Stimulated activated CD8-positive, alpha-beta memory T cell treated with anti-CD3 and anti-CD28 coated beads, Interleukin-4, amount 100 ng/mL, for 4 hours (primary cell): ENCODE data around the gene NSUN2.
"Not testable (repeated sequence)": the region's sequence is repeated elsewhere in the genome, so short reads cannot be mapped to it uniquely, and the experiment has no call there.

Experiments used
- DNase-seq, 2 donors: peaks; one replicate each; pipeline ENCODE4 v3.0.0-alpha.2; 2020; ENCODE audit warnings: low read depth in 2 of 2, low spot score in 1 of 2

Gene NSUN2

DNA sequence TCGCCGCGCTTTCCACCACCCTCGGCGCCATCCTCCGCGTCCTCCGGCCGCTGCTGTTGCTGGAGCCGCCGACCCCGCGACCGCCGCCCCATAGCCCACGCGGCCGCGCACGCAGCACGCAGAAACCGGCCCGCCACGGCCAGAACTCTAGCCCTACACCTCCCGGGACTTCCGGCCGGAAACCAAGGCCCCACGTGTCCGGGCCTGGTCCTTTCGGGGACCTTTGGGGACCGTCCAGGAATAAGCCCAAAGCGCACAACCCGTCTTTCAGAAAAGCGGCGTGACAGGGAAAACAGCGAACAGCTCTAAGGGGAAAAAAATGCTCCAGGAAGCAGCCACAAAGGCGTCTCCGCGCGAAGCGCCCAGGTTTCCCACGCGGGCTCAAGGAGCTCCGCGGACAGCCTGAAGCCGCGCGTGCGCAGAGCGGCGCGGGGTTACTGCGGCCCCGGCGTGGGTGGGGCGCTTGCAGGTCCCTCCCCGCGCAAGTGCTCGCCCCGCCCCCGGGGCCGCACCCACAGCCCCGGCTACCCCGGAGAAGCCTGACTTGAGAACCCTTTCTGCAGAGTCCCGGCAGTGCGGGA lies at the start of gene NSUN2, which contains the start of gene SRD5A1:
Gene NSUN2, minus strand, starts transcription at position 157 of the 581 bp plus-strand sequence. Its CDS starts 65 bp downstream, at position 92.
Gene SRD5A1, plus strand, starts transcription at position 553 of the 581 bp plus-strand sequence. CDS start 137 bp downstream, outside the sequence.
- peak; percentile 79 to 85 for DNase-seq

GRCh38 chr5:6682239-6682638 lies 49.4 kb upstream of the NSUN2 start:
- no peak for DNase-seq

- no peak for DNase-seq
These were observed 48.8 kb upstream of the NSUN2 start for GRCh38 chr5:6681682-6682081.

GRCh38 chr5:6680922-6681321 lies 48.1 kb upstream of the NSUN2 start:
- DNase-seq = no peak

DNA sequence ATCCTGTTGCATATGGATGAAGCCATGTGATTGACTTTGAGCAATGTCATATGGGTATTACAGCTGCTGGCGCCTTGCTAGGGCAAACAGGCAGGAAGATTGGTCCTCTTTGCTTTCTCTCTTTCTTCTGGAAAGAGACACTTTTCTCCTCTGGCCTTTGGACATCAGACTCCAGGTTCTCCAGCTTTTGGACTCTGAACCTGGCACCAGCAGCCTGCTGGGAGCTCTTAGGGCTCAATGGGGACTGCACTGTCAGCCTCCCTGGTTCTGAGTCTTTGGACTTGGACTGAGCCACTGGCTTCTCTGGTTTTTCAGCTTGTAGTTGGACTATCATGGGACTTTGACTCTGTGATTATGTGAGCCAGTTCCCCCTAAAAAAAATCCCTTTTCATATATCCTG lies 45.5 kb upstream of the NSUN2 start:
- DNase-seq = no peak

GRCh38 chr5:6676702-6677101 lies 43.9 kb upstream of the NSUN2 start:
- DNase-seq = no peak

GRCh38 chr5:6675784-6676491 lies 43.1 kb upstream of the NSUN2 start:
- DNase-seq = no peak

GRCh38 chr5:6674886-6675285 lies 42.0 kb upstream of the NSUN2 start:
- no peak for DNase-seq

DNA sequence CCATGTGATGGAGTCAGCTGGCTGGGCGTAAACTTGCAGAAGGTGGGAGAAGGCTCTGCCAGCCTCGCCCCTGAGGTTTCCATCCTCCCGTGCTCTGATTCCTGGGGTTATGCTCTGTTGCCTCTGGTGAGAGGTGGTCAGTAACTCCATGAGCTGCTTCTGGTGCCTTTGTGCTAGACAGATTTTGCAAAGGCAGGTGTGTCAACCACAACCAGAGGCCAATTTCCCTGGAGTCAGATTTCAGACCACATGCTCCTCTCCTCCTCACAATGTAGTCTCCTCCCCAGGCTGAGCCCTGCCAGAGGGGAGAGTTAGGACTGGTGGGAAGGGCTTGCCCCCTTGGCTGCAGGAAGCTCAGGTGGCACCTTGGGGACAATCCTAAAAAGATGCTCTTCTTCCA lies 41.6 kb upstream of the NSUN2 start:
- no peak for DNase-seq

DNA sequence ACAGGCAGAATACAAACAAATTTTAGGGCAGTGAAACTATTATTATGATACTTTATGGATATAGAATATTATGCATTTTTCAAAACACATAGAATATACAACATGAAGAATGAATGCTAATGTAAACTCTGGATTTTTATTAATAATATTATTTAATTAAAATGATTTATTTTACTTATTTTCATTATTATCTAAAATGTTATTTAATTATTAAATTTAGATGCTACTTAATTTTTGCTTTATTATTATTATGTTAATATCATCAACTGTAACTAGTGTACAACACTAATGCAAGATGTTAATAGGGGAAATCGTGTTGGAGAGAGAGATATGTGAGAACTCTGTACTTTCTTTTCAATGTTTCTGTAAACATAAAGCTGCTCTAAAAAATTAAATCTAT lies 41.1 kb upstream of the NSUN2 start:
- DNase-seq = no peak

DNA sequence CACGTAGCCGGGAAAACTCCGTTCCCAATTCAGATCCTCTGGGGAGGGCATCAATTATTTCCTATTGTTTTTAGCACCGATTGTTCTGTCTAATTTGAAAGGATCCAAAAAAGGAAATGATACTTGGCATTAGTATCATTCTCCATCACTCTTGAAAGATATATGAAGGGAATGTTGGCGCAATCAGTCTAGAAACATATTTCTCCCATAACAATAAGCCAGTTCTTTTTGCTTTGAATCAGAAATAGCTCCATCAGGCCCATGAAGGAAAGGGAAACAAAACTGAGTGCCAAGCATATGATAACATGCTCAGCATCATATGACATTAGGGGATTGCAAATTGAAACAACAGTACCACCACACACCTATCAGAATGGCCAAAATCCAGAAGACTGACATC lies 40.2 kb upstream of the NSUN2 start:
- DNase-seq = no peak

- not testable (repeated sequence) for DNase-seq
These were observed 35.9 kb upstream of the NSUN2 start for GRCh38 chr5:6668717-6669116.

GRCh38 chr5:6667648-6668047 lies 34.8 kb upstream of the NSUN2 start:
- no peak for DNase-seq

DNA sequence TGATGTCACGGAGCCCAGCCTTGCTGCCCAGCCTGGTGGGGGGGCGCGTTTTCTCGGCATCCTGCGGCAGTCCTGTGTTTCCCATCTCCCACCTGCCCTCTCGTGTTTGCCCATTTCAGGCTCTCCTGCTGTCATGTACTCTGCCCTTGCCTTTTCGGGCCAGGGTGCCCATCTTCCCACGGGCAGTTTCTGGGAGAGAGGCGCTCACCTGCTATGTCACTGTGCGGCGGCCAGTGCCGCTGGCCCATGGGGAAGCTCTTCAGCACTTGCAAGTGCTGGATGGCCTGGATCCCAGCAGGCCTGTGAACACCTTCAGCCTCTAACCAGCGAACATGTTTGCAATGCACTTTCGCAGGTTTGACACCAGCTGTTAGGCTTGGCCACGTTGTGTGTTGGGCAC lies 33.9 kb upstream of the NSUN2 start:
- no peak for DNase-seq

GRCh38 chr5:6660688-6661087 lies 27.8 kb upstream of the NSUN2 start:
- DNase-seq = no peak

GRCh38 chr5:6659941-6660684 lies 27.3 kb upstream of the NSUN2 start:
- no peak for DNase-seq

- no peak for DNase-seq
These were observed 23.8 kb upstream of the NSUN2 start for GRCh38 chr5:6656680-6657079.

DNA sequence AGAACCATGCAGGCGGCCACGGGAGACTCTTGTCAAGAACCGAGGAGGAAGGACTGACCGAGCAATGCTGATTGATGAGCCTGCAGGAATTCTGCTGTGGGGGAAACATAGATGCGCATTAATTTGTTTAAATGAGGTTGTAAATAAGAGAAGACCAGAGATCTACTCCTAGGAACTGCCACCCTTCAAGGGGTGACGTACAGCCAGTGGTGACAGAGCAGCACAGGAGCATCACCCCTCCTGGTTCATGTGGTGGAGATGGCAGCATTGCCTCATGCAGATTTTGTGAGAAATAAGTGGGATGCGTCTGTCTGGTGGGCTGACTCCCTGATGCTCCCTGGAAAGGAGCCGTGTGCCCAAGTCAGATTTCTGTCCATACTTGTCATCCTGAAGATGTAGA lies 22.6 kb upstream of the NSUN2 start:
- DNase-seq = no peak

- no peak for DNase-seq
These were observed 19.2 kb upstream of the NSUN2 start for GRCh38 chr5:6652025-6652424.

- no peak for DNase-seq
These were observed 16.8 kb upstream of the NSUN2 start for GRCh38 chr5:6649681-6650080.

DNA sequence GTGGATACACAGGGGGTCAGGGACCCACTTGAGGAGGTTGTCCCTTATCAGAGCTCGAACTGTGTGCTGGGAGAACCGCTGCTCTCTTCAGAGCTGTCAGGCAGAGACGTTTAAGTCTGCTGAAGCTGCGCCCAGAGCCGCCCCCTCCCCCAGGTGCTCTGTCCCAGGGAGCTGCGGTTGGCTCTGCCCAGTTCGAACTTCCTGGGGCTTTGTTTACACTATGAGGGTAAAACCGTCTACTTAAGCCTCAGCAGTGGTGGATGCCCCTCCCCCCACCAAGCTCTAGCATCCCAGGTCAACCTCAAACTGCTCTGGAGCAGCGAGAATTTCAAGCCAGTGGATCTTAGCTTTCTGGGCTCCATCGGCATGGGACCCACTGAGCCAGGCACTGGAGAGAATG lies 16.3 kb upstream of the NSUN2 start:
- DNase-seq = no peak
